Iris pigment epithelial cell (primary cell): ENCODE measurements around the gene PAX8.

Experiments
- DNase-seq: peaks from one replicate; pipeline ENCODE4 v3.0.0-alpha.2; 2011; ENCODE audit warnings: low read depth

The PAX8 gene

DNA sequence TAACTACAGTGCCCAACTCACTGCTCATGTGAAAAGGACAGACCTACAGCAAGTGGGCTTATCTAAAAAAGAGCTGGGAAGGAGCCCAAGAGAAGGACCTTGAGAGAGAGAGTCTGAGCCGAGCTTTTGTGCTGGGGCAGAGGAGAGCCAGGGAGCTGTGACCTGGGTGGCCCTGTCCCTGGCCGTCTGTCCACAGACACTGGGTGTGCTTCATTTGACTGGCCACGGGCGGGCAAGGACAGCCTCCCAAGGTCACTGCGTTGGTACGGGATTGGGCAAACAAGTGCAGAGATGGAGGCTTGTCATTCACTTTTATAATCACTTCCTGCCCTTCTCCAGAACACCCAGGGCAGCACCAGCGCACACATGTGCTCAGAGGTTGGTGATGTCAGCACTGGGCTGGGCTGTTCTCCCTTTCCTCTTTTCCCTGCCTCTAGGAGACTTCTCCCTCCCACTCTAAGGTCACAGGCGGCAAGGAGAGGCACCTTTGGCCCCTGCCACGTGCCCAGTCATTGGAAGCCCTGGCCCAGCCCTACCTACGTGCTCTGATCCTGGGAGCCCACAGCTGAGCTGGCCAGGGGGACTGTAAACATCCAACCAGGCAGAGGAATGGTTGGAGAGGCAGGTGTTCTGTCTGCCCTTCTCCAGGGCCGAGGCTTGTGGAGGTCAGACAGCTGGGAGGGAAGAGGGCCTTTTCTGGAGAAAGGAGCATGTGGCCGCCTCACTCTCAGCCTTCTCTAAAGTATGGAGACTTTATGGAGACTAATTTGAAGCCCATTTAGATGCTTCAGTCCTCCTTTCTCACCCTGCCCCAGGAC, 111.4 kb downstream of the PAX8 start:
- DNase-seq: no peak

DNA sequence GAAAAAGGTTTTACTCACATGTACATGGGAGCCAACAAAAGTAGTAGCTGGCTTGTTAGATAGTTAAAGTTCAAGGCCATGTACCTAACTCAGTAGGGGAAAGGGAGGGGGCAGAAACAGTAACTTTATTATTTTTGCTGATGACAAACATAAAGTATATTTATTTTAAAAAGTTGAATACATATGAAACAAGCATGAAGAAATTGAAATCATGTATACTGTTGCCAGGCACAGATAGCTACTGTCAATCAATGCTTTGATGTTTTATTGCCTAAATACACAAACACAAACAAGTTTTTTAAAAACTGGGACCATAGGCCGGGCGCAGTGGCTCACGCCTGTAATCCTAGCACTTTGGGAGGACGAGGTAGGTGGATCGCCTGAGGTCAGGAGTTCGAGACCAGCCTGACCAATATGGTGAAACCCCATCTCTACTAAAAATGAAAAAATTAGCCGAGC, 112.5 kb downstream of the PAX8 start:
- DNase-seq: no peak
